Rectal smooth muscle tissue (tissue), 1 donor: ENCODE results near the gene GRAMD4.
A peak's percentile ranks its signal among the peaks of the same experiment; 100 is the strongest.

Source experiments
- H3K27ac ChIP-seq: one replicate; pipeline ENCODE4 v1.7.0; 2013; ENCODE audit warnings: low read depth, low read length, inconsistent platforms
- H3K27me3 ChIP-seq: one replicate; pipeline ENCODE4 v1.7.0; 2013; ENCODE audit warnings: low read length; ENCODE audit not compliant: control insufficient read depth, insufficient read depth
- H3K36me3 ChIP-seq: one replicate; pipeline ENCODE4 v1.7.0; 2013; ENCODE audit warnings: low read length; ENCODE audit not compliant: control insufficient read depth, insufficient read depth
- H3K4me1 ChIP-seq: one replicate; pipeline ENCODE4 v1.7.0; 2013; ENCODE audit warnings: low read length; ENCODE audit not compliant: control insufficient read depth, insufficient read depth
- H3K4me3 ChIP-seq: one replicate; pipeline ENCODE4 v1.7.0; 2013; ENCODE audit warnings: low read length
- H3K9ac ChIP-seq: one replicate; pipeline ENCODE4 v1.7.0; 2013; ENCODE audit warnings: low read length

Gene GRAMD4

GRCh38 chr22:46578251-46578823 is 41.8 kb upstream of the GRAMD4 start:
- Histone ChIP-seq H3K27ac (peak overlapping the region; percentile 54), H3K9ac (peak overlapping the region; percentile 72)

GRCh38 chr22:46578824-46579561 is 41.2 kb upstream of the GRAMD4 start:
- Histone ChIP-seq H3K4me3 (peak overlapping the region; percentile 85), H3K27ac (peak overlapping the region; percentile 54), H3K36me3 (no peaks in the 10 kb centered on the region), H3K27me3 (no peaks in the 10 kb centered on the region), H3K4me1 (peaks cover 20% of the 10 kb centered on the region), H3K9ac (no peak overlapping the region)

More at GRCh38 chr22:46578251-46578823, 41.8 kb upstream of the GRAMD4 start:
- Histone ChIP-seq H3K4me1 (peaks cover 20% of the 10 kb centered on the region), H3K36me3 (no peaks in the 10 kb centered on the region), H3K27me3 (no peaks in the 10 kb centered on the region), H3K4me3 (peak overlapping the region; percentile 85)

DNA sequence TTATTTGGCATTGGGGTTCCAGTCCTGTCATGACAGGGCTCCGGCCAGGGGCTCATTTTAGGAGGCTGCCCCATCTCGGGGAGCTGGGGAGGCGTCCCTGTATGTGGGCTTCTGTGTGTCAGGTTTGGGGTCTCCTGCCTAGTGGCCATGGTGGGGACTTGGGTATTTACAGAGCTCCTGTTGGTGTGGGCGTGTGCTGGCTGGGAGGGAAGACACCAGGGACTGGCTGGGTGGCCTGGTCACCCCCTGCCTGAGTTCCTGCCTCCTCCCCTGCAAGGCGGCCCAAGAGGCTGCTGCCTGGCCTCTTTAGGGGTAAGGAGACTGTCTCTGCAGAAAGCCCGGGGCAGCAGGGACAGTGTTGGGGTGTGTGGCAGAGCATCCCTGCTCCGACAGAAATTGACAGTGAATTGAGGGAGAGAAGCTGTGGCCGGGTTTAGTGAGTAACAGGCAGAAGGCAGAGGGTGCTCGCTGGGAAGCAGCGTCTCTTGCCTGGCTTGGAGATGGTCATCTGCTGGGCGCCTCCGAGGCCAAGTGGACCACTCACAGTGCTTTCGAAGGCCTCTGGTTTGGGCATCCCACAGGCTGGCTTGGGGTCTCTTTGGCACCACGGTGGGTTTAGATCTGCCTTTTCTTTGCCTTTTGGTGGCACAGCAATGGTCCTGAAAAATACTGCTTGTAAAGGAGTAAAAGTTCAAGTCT is 40.3 kb upstream of the GRAMD4 start:
- peaks cover 22% of the 10 kb centered on the region for H3K4me1 ChIP-seq
- H3K27ac ChIP-seq = no peak overlapping the region
- no peaks in the 10 kb centered on the region for H3K27me3 ChIP-seq
- no peak overlapping the region for H3K9ac ChIP-seq
- H3K4me3 ChIP-seq = no peak overlapping the region
- H3K36me3 ChIP-seq = no peaks in the 10 kb centered on the region

GRCh38 chr22:46580940-46581537 is 39.1 kb upstream of the GRAMD4 start:
- no peak overlapping the region for H3K27ac ChIP-seq
- H3K4me1 ChIP-seq = peaks cover 22% of the 10 kb centered on the region

GRCh38 chr22:46581538-46582244 is 38.5 kb upstream of the GRAMD4 start:
- Histone ChIP-seq H3K27me3 (no peaks in the 10 kb centered on the region), H3K27ac (no peak overlapping the region), H3K4me3 (no peak overlapping the region), H3K4me1 (peaks cover 20% of the 10 kb centered on the region), H3K36me3 (no peaks in the 10 kb centered on the region), H3K9ac (peak overlapping the region; percentile 21)

More at GRCh38 chr22:46580940-46581537, 39.1 kb upstream of the GRAMD4 start:
- Histone ChIP-seq H3K36me3 (no peaks in the 10 kb centered on the region), H3K9ac (no peak overlapping the region), H3K4me3 (no peak overlapping the region), H3K27me3 (no peaks in the 10 kb centered on the region)

GRCh38 chr22:46582281-46582933 is 37.8 kb upstream of the GRAMD4 start:
- no peak overlapping the region for H3K27ac ChIP-seq
- no peaks in the 10 kb centered on the region for H3K36me3 ChIP-seq
- peaks cover 20% of the 10 kb centered on the region for H3K4me1 ChIP-seq
- H3K4me3 ChIP-seq = no peak overlapping the region
- peak overlapping the region; percentile 21 for H3K9ac ChIP-seq
- no peaks in the 10 kb centered on the region for H3K27me3 ChIP-seq

- Histone ChIP-seq H3K4me3 (no peak overlapping the region), H3K4me1 (peaks cover 10% of the 10 kb centered on the region), H3K36me3 (no peaks in the 10 kb centered on the region), H3K27ac (no peak overlapping the region), H3K27me3 (no peaks in the 10 kb centered on the region), H3K9ac (no peak overlapping the region)
Observed at GRCh38 chr22:46583571-46583970, 36.6 kb upstream of the GRAMD4 start.

- no peak overlapping the region for H3K4me3 ChIP-seq
- H3K27ac ChIP-seq = no peak overlapping the region
- H3K4me1 ChIP-seq = peaks cover 6% of the 10 kb centered on the region
- no peaks in the 10 kb centered on the region for H3K36me3 ChIP-seq
- H3K27me3 ChIP-seq = no peaks in the 10 kb centered on the region
- no peak overlapping the region for H3K9ac ChIP-seq
Observed at GRCh38 chr22:46584081-46584921, 35.9 kb upstream of the GRAMD4 start.

- no peak overlapping the region for H3K4me3 ChIP-seq
- no peaks in the 10 kb centered on the region for H3K36me3 ChIP-seq
- no peak overlapping the region for H3K27ac ChIP-seq
- H3K4me1 ChIP-seq = peaks cover 2% of the 10 kb centered on the region
- no peaks in the 10 kb centered on the region for H3K27me3 ChIP-seq
- no peak overlapping the region for H3K9ac ChIP-seq
Observed at GRCh38 chr22:46585340-46586122, 34.7 kb upstream of the GRAMD4 start.

DNA sequence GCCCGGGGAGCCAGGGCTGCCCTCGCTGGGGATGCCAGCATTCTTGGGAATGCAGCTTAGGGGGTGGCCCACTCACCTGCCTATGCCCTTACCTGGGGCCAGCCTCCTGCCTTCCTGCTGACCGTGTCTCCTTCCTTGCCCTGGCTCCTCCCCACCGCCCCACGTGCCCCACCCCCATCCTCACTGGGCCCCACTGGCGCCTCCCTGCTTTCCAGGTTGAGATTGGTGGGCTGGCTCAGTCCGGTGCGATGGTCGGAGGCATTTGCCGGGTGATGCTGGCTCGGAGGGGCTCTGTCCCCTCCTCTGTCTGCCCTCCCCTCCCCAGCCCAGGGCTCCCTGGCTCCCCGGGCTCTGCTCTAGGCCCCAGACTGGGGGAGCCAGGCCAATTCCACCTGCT is 34.1 kb upstream of the GRAMD4 start:
- Histone ChIP-seq H3K27ac (no peak overlapping the region), H3K36me3 (no peaks in the 10 kb centered on the region), H3K27me3 (no peaks in the 10 kb centered on the region), H3K9ac (no peak overlapping the region), H3K4me3 (no peak overlapping the region), H3K4me1 (peaks cover 2% of the 10 kb centered on the region)
